ENCODE measurements around the gene DYNLRB1.

The DYNLRB1 gene

DNA sequence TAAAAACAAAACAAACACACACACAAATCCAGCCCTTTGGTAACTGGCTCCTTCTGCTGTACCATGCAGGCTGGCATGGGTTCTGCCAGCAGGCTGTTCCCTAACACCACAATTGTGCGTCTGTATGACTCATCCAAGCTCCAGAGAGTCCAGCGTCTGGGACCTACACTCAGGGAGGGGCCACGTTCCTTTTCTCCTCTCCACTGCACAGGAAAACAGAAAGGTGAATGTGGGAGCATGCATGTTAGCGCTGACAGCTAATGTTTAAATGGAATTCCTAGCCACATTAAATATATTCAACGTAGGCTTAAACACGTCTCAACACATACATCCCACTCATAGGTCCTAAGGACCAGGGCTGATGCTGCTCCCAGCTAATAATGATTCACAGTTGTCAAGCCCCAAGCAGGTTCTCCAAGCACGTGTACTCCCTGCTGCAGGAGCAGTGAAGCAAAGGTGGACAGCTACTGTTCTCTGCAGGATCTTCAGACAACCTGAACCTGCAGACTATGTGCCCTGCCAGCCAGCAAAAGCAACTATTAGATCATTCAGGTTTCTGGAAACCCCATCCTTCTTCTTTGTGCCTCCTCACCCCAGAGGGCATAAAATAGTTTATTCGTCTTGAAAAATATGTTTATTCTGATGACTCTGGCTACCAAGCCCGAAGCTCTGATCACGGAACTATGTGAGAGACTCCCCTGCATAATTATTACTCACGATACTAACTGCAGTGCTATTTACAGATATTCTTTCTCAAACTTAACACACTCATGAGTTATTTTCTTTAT, 63.2 kb downstream of the DYNLRB1 start:
- no peak for DNase-seq
- no peak for ATAC-seq

DNA sequence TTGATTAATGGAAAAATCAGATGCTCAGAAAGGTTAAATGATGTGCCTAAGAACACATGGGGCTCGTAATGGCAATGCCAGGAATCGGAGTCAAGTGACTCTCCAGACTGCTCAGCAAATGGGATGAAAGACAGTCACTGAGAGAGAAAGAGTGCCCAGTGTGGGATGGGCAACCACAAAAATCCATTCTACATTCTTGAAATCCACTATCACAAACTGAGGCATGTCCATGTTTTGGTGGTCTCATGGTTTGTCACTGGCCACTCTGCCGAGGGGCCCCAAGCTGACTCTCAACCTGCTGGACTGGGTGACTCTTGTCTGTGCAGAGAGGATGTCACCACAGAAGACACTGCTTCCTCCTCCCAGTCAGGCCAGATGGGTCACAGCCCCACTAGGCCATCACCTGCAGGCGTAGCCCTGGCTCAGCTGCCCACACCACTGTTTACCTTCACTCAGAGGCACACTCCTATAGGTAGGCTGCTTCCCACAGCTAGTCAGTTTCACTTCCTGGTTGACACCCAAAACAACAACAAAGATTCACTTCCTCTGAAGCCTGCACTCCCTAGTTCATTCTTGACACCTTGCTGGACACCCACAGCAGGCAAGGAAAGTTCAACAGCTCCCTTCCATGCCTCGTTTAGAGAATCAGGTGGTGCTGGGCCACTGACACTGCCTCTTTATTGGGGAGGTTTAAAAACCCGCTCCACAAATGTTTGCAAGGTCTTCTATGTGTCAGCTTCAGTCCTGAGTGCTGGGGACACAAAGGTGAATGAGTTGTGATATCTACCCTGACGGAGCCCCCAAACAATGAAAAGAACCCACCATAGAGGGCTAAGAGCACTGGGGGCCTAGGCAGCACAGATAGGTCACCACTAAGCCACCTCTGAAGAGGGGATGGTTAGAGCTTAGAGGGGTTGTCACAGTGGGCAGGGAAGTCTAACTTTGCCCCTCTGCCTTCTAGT, 64.0 kb downstream of the DYNLRB1 start:
- DNase-seq = no peak
- no peak for ATAC-seq

DNA sequence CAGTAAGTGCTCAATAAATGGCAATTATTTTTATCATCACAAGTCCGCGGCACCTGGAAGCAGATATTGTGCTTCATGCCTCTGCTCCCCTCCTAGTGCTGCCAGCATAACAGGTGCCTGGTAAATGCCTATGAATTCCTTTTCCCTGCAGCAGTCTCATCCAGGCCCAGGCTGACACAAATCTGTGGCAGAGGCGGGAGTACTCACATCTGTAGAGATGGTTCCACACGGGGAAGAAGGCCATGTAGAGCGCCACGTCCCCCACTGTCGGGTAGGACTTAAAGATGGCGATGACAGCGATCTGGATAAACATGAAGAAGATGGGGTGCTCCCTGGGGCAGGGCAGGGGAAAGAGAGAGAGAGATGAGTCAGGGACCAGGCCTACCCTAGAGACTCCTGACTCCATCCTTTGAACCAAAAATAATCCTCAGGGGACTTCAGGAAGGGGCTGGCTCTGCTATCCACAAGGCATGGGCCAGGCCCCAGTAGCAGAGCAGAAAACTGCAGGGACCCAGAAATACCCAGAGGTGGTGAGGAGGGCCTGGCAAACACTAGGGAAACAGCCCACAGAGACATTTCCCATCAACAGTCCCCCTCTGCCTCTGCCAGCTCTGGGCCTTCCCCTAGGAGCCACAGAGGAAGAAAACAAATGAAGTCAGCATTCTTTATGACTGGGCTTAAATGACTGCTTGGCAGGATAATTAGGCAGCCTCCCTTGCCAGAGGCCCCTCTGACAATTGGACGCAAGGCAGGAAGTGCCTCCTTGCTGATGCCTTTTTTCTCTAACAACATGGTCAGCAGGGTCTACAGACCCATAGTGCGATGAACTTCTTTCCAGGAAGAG, 65.3 kb downstream of the DYNLRB1 start:
- DNase-seq (peak; percentile 39), ATAC-seq (peak; percentile 92)

- DNase-seq (no peak), ATAC-seq (no peak)
Measured at GRCh38 chr20:34582221-34582620, 66.0 kb downstream of the DYNLRB1 start.

DNA sequence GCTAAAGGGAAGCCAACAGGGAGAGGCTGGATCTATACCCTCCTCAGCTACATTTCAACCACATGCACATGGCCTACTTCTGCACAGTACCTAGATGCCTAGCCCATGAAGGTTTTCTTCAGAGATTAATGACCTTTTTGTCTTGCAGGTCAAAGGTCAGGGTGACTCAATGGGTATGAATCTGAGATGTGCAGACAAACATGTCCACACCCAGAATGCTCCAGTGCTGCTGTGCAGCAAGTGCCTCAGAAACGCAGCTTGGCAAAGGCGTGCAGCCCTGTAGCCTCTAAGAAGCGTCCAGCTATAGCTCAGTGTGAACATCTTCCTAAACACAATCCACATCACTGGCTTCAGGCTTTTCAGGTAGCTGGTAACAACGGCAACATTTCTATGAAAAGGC, 66.7 kb downstream of the DYNLRB1 start:
- no peak for DNase-seq

DNA sequence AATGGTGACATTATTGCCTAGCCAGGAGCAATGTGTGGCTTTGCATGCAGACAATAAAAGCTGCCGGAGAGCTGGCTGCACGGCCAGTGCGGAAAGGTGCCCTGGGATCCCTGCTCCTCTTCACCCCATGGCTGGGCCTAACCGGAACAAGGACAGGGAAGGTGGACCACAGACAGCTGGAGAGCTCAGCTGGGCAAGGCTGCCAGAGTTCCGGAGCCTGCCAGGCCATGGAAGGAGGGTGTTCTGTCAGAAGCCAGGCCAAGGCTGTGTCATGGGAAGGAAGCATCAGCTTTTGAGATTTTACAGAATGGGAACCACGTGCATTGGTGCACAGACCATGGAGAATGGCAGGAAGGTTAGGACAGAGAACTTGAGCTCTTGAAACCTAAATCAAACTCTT, 67.3 kb downstream of the DYNLRB1 start:
- DNase-seq (no peak), ATAC-seq (no peak)

More for the DNA sequence above, 66.7 kb downstream of the DYNLRB1 start:
- no peak for ATAC-seq

GRCh38 chr20:34585019-34585418, 68.8 kb downstream of the DYNLRB1 start:
- ATAC-seq = no peak
- DNase-seq = no peak

- DNase-seq (no peak), ATAC-seq (no peak)
Measured at GRCh38 chr20:34586488-34587163, 70.4 kb downstream of the DYNLRB1 start.

All from stimulated activated naive CD8-positive, alpha-beta T cell treated with anti-CD3 and anti-CD28 coated beads, Interleukin-15, Interleukin-2, amounts not matched to agents 100 U/mL and 50 U/mL, for 24 hours (primary cell).